Parathyroid adenoma (tissue), 2 donors: ENCODE measurements around the gene HOXB3.

Experiments used
- H2AFZ ChIP-seq: fragments of 300-600 bp; sonication (generic); one replicate; pipeline ENCODE4 v1.7.0; 2017; ENCODE audit warnings: antibody characterized with exemption, mild to moderate bottlenecking
- H3K27ac ChIP-seq: fragments of 300-600 bp; sonication (generic); one replicate; pipeline ENCODE4 v1.7.0; 2017
- H3K27me3 ChIP-seq: fragments of 300-600 bp; sonication (generic); one replicate; pipeline ENCODE4 v1.7.0; 2017; ENCODE audit warnings: low read length; ENCODE audit not compliant: control insufficient read depth, insufficient read depth
- H3K36me3 ChIP-seq: fragments of 300-600 bp; sonication (generic); one replicate; pipeline ENCODE4 v1.7.0; 2017; ENCODE audit warnings: low read length; ENCODE audit not compliant: control insufficient read depth, insufficient read depth
- H3K4me1 ChIP-seq: fragments of 300-600 bp; sonication (generic); one replicate; pipeline ENCODE4 v1.7.0; 2017; ENCODE audit warnings: control low read depth
- H3K4me2 ChIP-seq: fragments of 300-600 bp; sonication (generic); one replicate; pipeline ENCODE4 v1.7.0; 2017; ENCODE audit warnings: low read length
- H3K4me3 ChIP-seq: fragments of 300-600 bp; sonication (generic); one replicate; pipeline ENCODE4 v1.7.0; 2017; ENCODE audit warnings: low read depth, low read length
- H3K79me2 ChIP-seq: fragments of 300-600 bp; sonication (generic); one replicate; pipeline ENCODE4 v1.7.0; 2017; ENCODE audit warnings: control low read depth
- H3K9ac ChIP-seq: fragments of 300-600 bp; sonication (generic); one replicate; pipeline ENCODE4 v1.7.0; 2017; ENCODE audit warnings: mild to moderate bottlenecking
- H3K9me3 ChIP-seq: fragments of 300-600 bp; sonication (generic); one replicate; pipeline ENCODE4 v1.7.0; 2017; ENCODE audit warnings: low read length; ENCODE audit not compliant: control insufficient read depth
- TF ChIP-seq, protein P1 (sequence below): fragments of 300-600 bp; sonication (generic); IDR thresholded peaks from one replicate; pipeline ENCODE4 v1.7.0; 2017; ENCODE audit warnings: antibody characterized with exemption, mild to moderate bottlenecking
- donor health status: primary hyperparathyroidism.

HOXB3 gene

GRCh38 chr17:48499735-48500434 is 90.2 kb downstream of the HOXB3 start:
- Histone ChIP-seq H3K27me3 (no peaks in the 10 kb centered on the region), H3K9ac (no peak overlapping the region), H3K9me3 (no peaks in the 10 kb centered on the region), H3K4me3 (no peak overlapping the region), H3K27ac (no peak overlapping the region), H3K4me2 (no peak overlapping the region), H3K79me2 (no peaks in the 10 kb centered on the region), H3K4me1 (no peaks in the 10 kb centered on the region), H3K36me3 (no peaks in the 10 kb centered on the region), H2AFZ (no peak overlapping the region)
- TF ChIP-seq, protein P1, sequence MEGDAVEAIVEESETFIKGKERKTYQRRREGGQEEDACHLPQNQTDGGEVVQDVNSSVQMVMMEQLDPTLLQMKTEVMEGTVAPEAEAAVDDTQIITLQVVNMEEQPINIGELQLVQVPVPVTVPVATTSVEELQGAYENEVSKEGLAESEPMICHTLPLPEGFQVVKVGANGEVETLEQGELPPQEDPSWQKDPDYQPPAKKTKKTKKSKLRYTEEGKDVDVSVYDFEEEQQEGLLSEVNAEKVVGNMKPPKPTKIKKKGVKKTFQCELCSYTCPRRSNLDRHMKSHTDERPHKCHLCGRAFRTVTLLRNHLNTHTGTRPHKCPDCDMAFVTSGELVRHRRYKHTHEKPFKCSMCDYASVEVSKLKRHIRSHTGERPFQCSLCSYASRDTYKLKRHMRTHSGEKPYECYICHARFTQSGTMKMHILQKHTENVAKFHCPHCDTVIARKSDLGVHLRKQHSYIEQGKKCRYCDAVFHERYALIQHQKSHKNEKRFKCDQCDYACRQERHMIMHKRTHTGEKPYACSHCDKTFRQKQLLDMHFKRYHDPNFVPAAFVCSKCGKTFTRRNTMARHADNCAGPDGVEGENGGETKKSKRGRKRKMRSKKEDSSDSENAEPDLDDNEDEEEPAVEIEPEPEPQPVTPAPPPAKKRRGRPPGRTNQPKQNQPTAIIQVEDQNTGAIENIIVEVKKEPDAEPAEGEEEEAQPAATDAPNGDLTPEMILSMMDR = no peak

DNA sequence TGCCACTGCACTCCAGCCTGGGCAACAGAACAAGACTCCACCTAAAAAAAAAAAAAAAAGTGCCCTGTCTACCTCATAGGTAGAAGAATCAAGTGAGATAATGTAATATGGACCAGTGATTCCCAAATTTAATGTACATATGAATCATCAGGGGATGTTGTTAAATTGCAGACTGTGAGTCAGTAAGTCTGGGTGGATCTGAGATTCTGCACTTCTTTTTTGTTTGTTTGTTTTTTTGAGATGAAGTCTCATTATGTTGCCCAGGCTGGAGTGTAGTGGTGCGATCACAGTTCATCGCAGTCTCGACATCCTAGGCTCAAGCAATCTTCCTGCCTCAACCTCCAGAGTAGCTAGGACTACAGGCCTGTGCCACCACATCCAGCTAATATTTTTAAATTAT is 90.8 kb downstream of the HOXB3 start:
- Histone ChIP-seq H3K4me3 (no peak overlapping the region), H3K36me3 (no peaks in the 10 kb centered on the region), H3K4me1 (no peaks in the 10 kb centered on the region), H3K4me2 (no peak overlapping the region), H2AFZ (no peak overlapping the region), H3K79me2 (no peaks in the 10 kb centered on the region), H3K27me3 (no peaks in the 10 kb centered on the region), H3K9ac (no peak overlapping the region), H3K9me3 (no peaks in the 10 kb centered on the region), H3K27ac (no peak overlapping the region)
- TF ChIP-seq, protein P1 = no peak
